Pancreas (tissue), 10 donors: ENCODE data around the gene GOLGA1. TPM values are rescaled to one million over a fixed set of nuclear protein-coding genes. Genes with fewer than 3 reads are reported as not detected.

ENCODE experiments used
- ATAC-seq, 4 donors: fragments of 200-7000 bp; cut with Tn5 transposase; one replicate each; pipeline versions ENCODE4 v1.8.0 to v1.9.1; 2020; ENCODE audit warnings: mild to moderate bottlenecking in 4 of 4, moderate library complexity in 4 of 4
- DNase-seq, 6 donors: peaks; one replicate each; pipeline ENCODE4 v3.0.0-alpha.2; 2020
- FAIRE-seq: peaks from 2 replicates; lab custom pipeline; 2012; peaks lifted over from hg19 to GRCh38; lab: Jason Lieb, UNC
- H3K27ac ChIP-seq, 4 donors: fragments of 200-600 bp; sonication (generic); 1 replicate in 3 of 4; 2 replicates in 1 of 4; pipeline versions ENCODE4 v1.5.0 to v1.8.0; 2020
- H3K27me3 ChIP-seq, 4 donors: fragments of 200-600 bp; one replicate each; pipeline ENCODE4 v1.8.0; 2021
- H3K36me3 ChIP-seq, 3 donors: fragments of 200-600 bp; sonication (generic) in 1 of 3; one replicate each; pipeline versions ENCODE4 v1.5.0 to v1.8.0; 2020 to 2021
- H3K4me1 ChIP-seq, 3 donors: fragments of 200-600 bp; one replicate each; pipeline ENCODE4 v1.8.0; 2021
- H3K4me3 ChIP-seq, 4 donors: fragments of 200-600 bp; sonication (generic) in 2 of 4; one replicate each; pipeline versions ENCODE4 v1.5.0 to v1.8.0; 2020 to 2021
- H3K9me3 ChIP-seq, 4 donors: fragments of 200-600 bp; one replicate each; pipeline ENCODE4 v1.8.0; 2021
- WGBS, 2 donors: extraction: QIAGEN DNeasy Blood & Tissue Kit; methylation state at CpG; one replicate each; pipeline ENCODE4 v1.1.7; 2013; 5-methylcytosine and 5-hydroxymethylcytosine counted together
- intact Hi-C, 3 donors: fragments of 100-400 bp; cut with DNase I; formaldehyde crosslinking; loops; one replicate each; pipeline versions ENCODE4 v1.11.1 to v1.14.2; 2022
- polyA plus RNA-seq, 2 donors: library from polyadenylated mRNA; stranded (reverse); fragments of 200-250 nt; gene quantifications; one replicate each; pipeline ENCODE4 v1.2.3, GENCODE V29; 2013
- total RNA-seq, 6 donors: library from RNA; stranded (reverse); fragmentation: NEBNext Ultra II Directional in 4 of 6; extraction: Animal tissue kit (Norgen Biotek cat#: 25700) in 4 of 6; gene quantifications; one replicate each; pipeline versions ENCODE4 v1.2.1 to v1.2.4, GENCODE V29; 2021 to 2023
- TF ChIP-seq, protein P1 (sequence below), 4 donors: fragments of 200-600 bp; sonication (generic) in 3 of 4; IDR thresholded peaks; one replicate each; pipeline versions ENCODE4 v1.5.0 to v1.8.0; 2021; ENCODE audit warnings: antibody characterized with exemption in 4 of 4
- donor health status: healthy with polysubstance abuse.
- donor health status: DM: no; HTN: no; CAD: no; lungs with moderate emphysema.
- donor health status: DM: no; HTN: no; CAD: no.
- donor health status: control.
- donor health status: control.
- donor health status: Bipolar disorder and iron deficiency.
- donor health status: DM: yes; HTN: yes; CAD: no.
- donor health status: DM: no; HTN: no; CAD: no.
- donor health status: DM: no; HTN: no; CAD: no.
- donor health status: DM: yes; HTN: yes; CAD: no.

GOLGA1 gene
- total and polyA plus RNA-seq, 8 donors, result 9.0 to 14.7 (median 10.9) TPM

- no peak for DNase-seq
- WGBS, 2 donors, result 65 to 66% methylated on average over 7 of the region's 7 CpGs
- Histone ChIP-seq H3K9me3 (no peaks in the 10 kb centered on the region), H3K36me3 (peaks cover 6 to 30% (median 15%) of the 10 kb centered on the region in 3 donors), H3K4me1 (peaks cover 0 to 11% (median 6%) of the 10 kb centered on the region in 3 donors), H3K4me3 (no peak overlapping the region), H3K27ac (no peak overlapping the region), H3K27me3 (no peaks in the 10 kb centered on the region)
- intact Hi-C loops, result loop anchor here in 2 of 3 donors (5.0 to 10.0 kb wide), 2 partner anchors 63 to 70 kb away; no protein-coding TSS in a partner anchor
- TF ChIP-seq, protein P1, sequence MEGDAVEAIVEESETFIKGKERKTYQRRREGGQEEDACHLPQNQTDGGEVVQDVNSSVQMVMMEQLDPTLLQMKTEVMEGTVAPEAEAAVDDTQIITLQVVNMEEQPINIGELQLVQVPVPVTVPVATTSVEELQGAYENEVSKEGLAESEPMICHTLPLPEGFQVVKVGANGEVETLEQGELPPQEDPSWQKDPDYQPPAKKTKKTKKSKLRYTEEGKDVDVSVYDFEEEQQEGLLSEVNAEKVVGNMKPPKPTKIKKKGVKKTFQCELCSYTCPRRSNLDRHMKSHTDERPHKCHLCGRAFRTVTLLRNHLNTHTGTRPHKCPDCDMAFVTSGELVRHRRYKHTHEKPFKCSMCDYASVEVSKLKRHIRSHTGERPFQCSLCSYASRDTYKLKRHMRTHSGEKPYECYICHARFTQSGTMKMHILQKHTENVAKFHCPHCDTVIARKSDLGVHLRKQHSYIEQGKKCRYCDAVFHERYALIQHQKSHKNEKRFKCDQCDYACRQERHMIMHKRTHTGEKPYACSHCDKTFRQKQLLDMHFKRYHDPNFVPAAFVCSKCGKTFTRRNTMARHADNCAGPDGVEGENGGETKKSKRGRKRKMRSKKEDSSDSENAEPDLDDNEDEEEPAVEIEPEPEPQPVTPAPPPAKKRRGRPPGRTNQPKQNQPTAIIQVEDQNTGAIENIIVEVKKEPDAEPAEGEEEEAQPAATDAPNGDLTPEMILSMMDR (IDR thresholded peaks at IDR 0.05), result no peak
- no peak for ATAC-seq
- FAIRE-seq, result no peak
Measured at GRCh38 chr9:124854822-124855221, 86.1 kb downstream of the GOLGA1 start.

DNA sequence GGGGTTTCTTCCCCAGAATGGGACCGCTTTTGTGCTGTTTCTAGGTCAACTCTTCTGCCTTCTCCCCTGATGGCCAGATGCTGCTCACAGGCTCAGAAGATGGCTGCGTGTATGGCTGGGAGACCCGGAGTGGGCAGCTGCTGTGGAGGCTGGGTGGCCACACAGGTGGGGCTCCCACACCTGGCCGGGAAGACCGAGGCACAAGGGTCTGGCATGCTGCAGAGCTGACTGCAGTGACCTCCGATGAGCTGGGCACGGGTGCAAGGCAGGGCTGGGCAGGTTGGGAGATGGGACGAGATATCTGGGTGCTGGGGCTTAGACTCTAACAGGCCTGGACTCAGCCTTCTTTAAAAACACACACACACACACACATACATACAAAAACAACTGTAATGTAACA is 86.7 kb downstream of the GOLGA1 start:
- Histone ChIP-seq H3K9me3 (no peaks in the 10 kb centered on the region), H3K27me3 (no peaks in the 10 kb centered on the region), H3K36me3 (peaks cover 6 to 24% (median 9%) of the 10 kb centered on the region in 3 donors), H3K4me1 (peaks cover 0 to 6% (median 5%) of the 10 kb centered on the region in 3 donors), H3K4me3 (no peak overlapping the region), H3K27ac (no peak overlapping the region)
- intact Hi-C loops, result loop anchor here in 2 of 3 donors (5.0 to 10.0 kb wide), 2 partner anchors 62 to 69 kb away; no protein-coding TSS in a partner anchor
- ATAC-seq, result no peak
- peak in 1 of 6 donors; percentile 66 for DNase-seq
- TF ChIP-seq, protein P1 (IDR thresholded peaks at IDR 0.05), result no peak
- WGBS, 2 donors, result 70 to 81% methylated on average over 8 of the region's 8 CpGs
- FAIRE-seq, result no peak

GRCh38 chr9:124853605-124854143 is 87.2 kb downstream of the GOLGA1 start:
- Histone ChIP-seq H3K9me3 (no peaks in the 10 kb centered on the region), H3K27me3 (no peaks in the 10 kb centered on the region), H3K4me3 (peak overlapping the region in 2 of 4 donors; percentile 34 to 47), H3K4me1 (peaks cover 0 to 6% (median under 1%) of the 10 kb centered on the region in 3 donors), H3K36me3 (peaks cover 5 to 19% (median 5%) of the 10 kb centered on the region in 3 donors), H3K27ac (no peak overlapping the region)
- DNase-seq (peak in 1 of 6 donors; percentile 38), FAIRE-seq (no peak), ATAC-seq (peak in 2 of 4 donors; percentile 4 to 5)
- intact Hi-C loops, result loop anchor here (2.0 to 10.0 kb wide), 4 partner anchors 61 to 81 kb away; no protein-coding TSS in a partner anchor
- TF ChIP-seq, protein P1 (IDR thresholded peaks at IDR 0.05), result no peak
- 56 to 65% methylated on average over 11 of the region's 11 CpGs for WGBS, 2 donors

- Histone ChIP-seq H3K4me1 (peaks cover 0 to 6% (median 0%) of the 10 kb centered on the region in 3 donors), H3K27me3 (no peaks in the 10 kb centered on the region), H3K27ac (no peak within 1 kb of the TSS), H3K9me3 (no peaks in the 10 kb centered on the region), H3K36me3 (peaks cover 0 to 12% (median 0%) of the 10 kb centered on the region in 3 donors), H3K4me3 (peak within 1 kb of the TSS in 3 of 4 donors; percentile 19 to 47 (median 34))
- ATAC-seq, result peak; percentile 89 to 92 (median 91)
- DNase-seq, result peak; percentile 60 to 94 (median 76)
- FAIRE-seq, result no peak
- TF ChIP-seq, protein P1 (IDR thresholded peaks at IDR 0.05), result peak; percentile 94 to 99 (median 98)
- 1 to 2% methylated on average over 35 to 51 of the region's 51 CpGs for WGBS, 2 donors
- intact Hi-C loops, result loop anchor here (2.0 to 10.0 kb wide), 4 partner anchors 61 to 80 kb away; no protein-coding TSS in a partner anchor
Measured at GRCh38 chr9:124852829-124853531, 87.9 kb downstream of the GOLGA1 start, which contains the start of gene WDR38. TSS of gene WDR38 (plus strand) at chr9:124853460. CDS start at chr9:124853532, 72 bp downstream.
